Right cardiac atrium (tissue), 5 donors: ENCODE data around the gene KANSL1. TPM values are rescaled to one million over a fixed set of nuclear protein-coding genes. Genes with fewer than 3 reads are reported as not detected.

Source experiments
- ATAC-seq, 2 donors: fragments of 200-7000 bp; cut with Tn5 transposase; one replicate each; pipeline versions ENCODE4 v1.8.0 to v1.9.1; 2020; ENCODE audit warnings: moderate library complexity in 2 of 2, mild to moderate bottlenecking in 1 of 2
- DNase-seq, 3 donors: peaks; one replicate each; pipeline ENCODE4 v3.0.0-alpha.2; 2020
- H3K27ac ChIP-seq: one replicate; pipeline ENCODE4 v1.5.1; 2013; ENCODE audit warnings: mild to moderate bottlenecking, low read length, control low read depth, moderate library complexity
- H3K27me3 ChIP-seq: one replicate; pipeline ENCODE4 v1.6.1; 2013; ENCODE audit not compliant: control insufficient read depth, insufficient read depth
- H3K4me1 ChIP-seq: one replicate; pipeline ENCODE4 v1.6.1; 2013; ENCODE audit warnings: low read length; ENCODE audit not compliant: control insufficient read depth, insufficient read depth
- H3K4me3 ChIP-seq: one replicate; pipeline ENCODE4 v1.5.1; 2013; ENCODE audit warnings: low read length, control low read depth
- H3K9me3 ChIP-seq: one replicate; pipeline ENCODE4 v1.6.1; 2013; ENCODE audit warnings: low read length; ENCODE audit not compliant: control insufficient read depth
- WGBS: extraction: QIAGEN DNeasy Blood & Tissue Kit; methylation state at CpG from one replicate; pipeline ENCODE4 v1.1.7; 2013; 5-methylcytosine and 5-hydroxymethylcytosine counted together
- intact Hi-C, 4 donors: fragments of 100-400 bp; cut with DNase I; formaldehyde crosslinking; loops; one replicate each; pipeline versions ENCODE4 v1.11.0 to v1.14.0; 2022 to 2023
- polyA plus RNA-seq: library from polyadenylated mRNA; stranded (reverse); fragments of 200-250 nt; gene quantifications from one replicate; pipeline ENCODE4 v1.2.3, GENCODE V29; 2013
- total RNA-seq, 4 donors: library from RNA; stranded (reverse); fragmentation: NEBNext Ultra II Directional; extraction: Animal tissue kit (Norgen Biotek cat#: 25700); gene quantifications; one replicate each; pipeline ENCODE4 v1.2.1, GENCODE V29; 2021
- donor health status: healthy with polysubstance abuse.
- donor health status: DM: no; HTN: yes; CAD: no.
- donor health status: DM: no; HTN: no; CAD: no.
- donor health status: DM: no; HTN: yes; CAD: no; lungs with severe emphysema.
- donor health status: DM: yes; HTN: yes; CAD: no.

The KANSL1 gene
- total and polyA plus RNA-seq, 5 donors: 15.9 to 53.8 (median 38.2) TPM

DNA sequence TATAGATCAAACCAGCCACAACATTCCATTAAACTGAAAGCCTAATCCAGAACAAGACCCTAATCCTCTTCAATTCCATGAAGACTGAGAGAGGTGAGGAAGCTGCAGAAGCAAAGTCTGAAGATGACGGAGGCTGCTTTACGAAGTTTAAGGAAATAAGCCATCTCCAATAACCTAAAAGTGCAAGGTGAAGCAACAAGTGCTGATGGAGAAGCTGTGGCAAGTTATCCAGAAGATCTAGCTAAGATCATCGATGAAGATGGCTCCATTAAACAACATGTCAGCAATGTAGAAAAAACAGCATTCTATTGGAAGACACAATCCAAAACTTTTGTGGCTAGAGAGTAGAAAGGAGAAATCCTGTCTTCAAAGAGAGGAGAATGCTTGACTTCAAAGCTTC, 69.6 kb downstream of the KANSL1 start:
- H3K27ac ChIP-seq: no peak overlapping the region
- H3K27me3 ChIP-seq: no peaks in the 10 kb centered on the region
- intact Hi-C loops: loop anchor here in 1 of 4 donors (10.0 kb wide), 1 partner anchor 59 kb away; no protein-coding TSS in a partner anchor
- DNase-seq: no peak
- WGBS: 96% methylated on average over 3 of the region's 3 CpGs
- no peak for ATAC-seq
- no peak overlapping the region for H3K4me3 ChIP-seq
- no peaks in the 10 kb centered on the region for H3K9me3 ChIP-seq
- H3K4me1 ChIP-seq: peaks cover 10% of the 10 kb centered on the region

DNA sequence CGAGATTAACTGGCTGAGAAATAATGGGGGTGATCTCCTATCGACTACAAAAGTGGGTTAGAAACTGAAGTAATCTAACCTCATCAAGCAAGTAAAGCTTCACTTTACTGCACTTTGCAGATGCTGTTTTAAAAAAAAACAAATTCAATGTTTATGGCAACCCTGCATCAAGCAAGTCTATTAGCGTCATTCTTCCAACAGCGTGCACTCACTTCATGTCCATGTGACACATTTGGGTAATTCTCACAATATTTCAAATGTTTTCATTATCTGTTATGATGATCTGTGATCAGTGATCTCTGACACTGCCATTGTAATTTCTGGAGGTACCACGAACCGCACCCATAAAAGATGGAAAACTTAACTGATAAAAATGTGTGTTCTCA, 70.8 kb downstream of the KANSL1 start:
- ATAC-seq: no peak

DNA sequence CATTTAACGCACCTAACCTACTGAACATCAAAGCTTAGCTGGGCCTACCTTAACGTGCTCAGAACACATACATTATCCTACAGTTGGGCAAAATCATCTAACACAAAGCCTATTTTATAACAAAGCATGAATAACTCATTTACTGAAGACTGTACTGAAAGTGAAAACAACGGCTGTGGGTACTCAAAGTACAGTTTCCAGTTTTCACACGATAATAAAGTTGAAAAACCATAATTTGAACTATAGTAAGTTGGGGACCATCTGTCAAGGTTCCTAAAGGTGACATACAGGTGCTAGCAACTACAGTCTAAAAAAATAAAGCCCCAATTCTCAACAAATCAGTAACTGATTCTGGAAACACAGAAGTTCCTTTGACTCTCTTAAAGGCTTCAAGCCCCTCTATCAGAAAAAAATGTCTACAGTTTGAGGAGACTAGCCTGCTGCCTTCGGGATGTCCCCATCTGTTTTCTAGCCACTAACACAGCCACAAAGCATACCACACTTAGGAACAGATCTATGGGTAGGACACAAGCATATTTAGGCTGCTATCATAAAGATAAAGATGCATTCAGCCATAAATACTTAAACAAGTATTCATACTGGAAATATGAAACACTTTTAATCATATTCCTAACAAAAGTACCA, 71.3 kb downstream of the KANSL1 start:
- Histone ChIP-seq H3K4me3 (no peak overlapping the region), H3K9me3 (no peaks in the 10 kb centered on the region), H3K27me3 (no peaks in the 10 kb centered on the region), H3K4me1 (peaks cover 7% of the 10 kb centered on the region), H3K27ac (no peak overlapping the region)
- WGBS: 53% methylated on average over 5 of the region's 5 CpGs
- intact Hi-C loops: loop anchor here in 1 of 4 donors (10.0 kb wide), 1 partner anchor 57 kb away; no protein-coding TSS in a partner anchor
- ATAC-seq (no peak), DNase-seq (no peak)

More for the DNA sequence above, 70.8 kb downstream of the KANSL1 start:
- H3K9me3 ChIP-seq: no peaks in the 10 kb centered on the region
- H3K4me3 ChIP-seq: no peak overlapping the region
- peaks cover 7% of the 10 kb centered on the region for H3K4me1 ChIP-seq
- DNase-seq: no peak
- 76% methylated on average over 6 of the region's 6 CpGs for WGBS
- no peaks in the 10 kb centered on the region for H3K27me3 ChIP-seq
- H3K27ac ChIP-seq: no peak overlapping the region
- intact Hi-C loops: loop anchor here in 1 of 4 donors (10.0 kb wide), 1 partner anchor 58 kb away; no protein-coding TSS in a partner anchor

DNA sequence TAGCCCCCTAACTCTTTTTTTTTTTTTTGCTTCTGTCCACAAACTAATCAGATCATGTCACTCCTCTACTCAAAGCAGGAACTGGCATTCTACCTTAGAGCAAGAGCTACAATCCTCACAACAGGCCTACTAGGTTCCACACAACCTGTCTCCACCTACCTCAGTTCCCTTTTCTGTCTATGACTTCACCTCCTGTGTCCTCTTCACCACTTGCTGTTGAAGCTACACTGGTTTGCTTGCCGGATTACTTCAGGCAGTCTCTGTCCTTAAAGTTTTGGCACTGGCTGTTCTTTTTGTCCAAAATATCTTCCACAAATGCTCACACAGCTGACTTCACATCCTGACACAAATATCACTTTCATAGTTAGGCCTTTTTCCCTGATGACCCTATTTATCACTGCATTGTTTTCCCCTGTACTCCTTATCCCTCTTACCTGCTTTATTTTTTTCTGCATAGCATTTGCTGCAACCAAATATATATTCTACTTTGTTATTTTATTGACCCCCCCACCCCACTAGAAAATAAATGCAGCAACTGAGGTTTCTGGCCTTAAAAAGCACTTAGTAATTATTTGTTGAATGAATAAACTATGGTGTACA, 72.0 kb downstream of the KANSL1 start:
- H3K4me3 ChIP-seq: no peak overlapping the region
- peaks cover 7% of the 10 kb centered on the region for H3K4me1 ChIP-seq
- H3K27ac ChIP-seq: no peak overlapping the region
- intact Hi-C loops: loop anchor here in 1 of 4 donors (10.0 kb wide), 1 partner anchor 56 kb away; no protein-coding TSS in a partner anchor
- no peak for DNase-seq
- 16% methylated on average over 1 of the region's 1 CpG for WGBS
- no peaks in the 10 kb centered on the region for H3K27me3 ChIP-seq
- no peaks in the 10 kb centered on the region for H3K9me3 ChIP-seq
- peak; percentile 60 to 62 for ATAC-seq

DNA sequence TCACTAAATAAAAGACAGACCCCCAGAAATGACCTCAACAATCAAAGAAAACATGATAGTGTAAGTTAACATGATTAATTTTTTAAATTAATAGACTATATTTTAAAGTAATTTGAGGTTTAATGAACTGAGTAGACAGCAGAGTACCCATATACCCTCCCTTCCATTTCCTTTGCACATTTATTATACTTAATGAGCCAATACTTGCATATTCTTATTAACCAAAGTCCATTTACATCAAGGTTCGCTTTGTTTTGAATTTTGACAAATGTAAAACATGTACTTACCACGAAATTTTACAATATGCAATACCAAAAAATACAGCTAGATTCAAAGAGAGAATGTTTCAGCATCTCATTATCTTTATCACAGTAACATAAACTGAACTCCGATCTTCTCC, 72.7 kb downstream of the KANSL1 start:
- ATAC-seq (no peak), DNase-seq (no peak)
- Histone ChIP-seq H3K27me3 (no peaks in the 10 kb centered on the region), H3K4me1 (peaks cover 7% of the 10 kb centered on the region), H3K27ac (no peak overlapping the region), H3K4me3 (no peak overlapping the region), H3K9me3 (no peaks in the 10 kb centered on the region)
- intact Hi-C loops: loop anchor here in 1 of 4 donors (10.0 kb wide), 1 partner anchor 56 kb away; no protein-coding TSS in a partner anchor
- 87% methylated on average over 3 of the region's 3 CpGs for WGBS

DNA sequence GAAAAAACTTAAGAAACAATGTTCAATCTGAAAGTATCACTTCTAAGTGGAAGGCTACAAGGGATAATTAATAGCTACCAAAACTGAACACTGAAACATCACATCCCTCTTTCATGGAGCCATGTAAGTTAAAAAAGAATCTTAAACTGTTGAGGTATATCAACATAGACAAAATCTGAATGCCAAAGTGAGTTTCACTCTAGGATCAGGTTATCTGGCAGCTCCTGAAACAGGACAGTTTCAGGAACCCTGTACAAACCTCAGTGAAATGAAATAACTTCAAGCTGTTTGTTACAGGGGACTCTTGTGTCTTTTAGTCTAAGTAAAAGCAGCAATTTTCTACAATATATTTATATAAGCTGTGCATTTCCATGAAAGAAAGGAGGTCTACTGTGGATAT, 73.2 kb downstream of the KANSL1 start:
- Histone ChIP-seq H3K27me3 (no peaks in the 10 kb centered on the region), H3K27ac (no peak overlapping the region), H3K4me3 (no peak overlapping the region), H3K9me3 (no peaks in the 10 kb centered on the region), H3K4me1 (peaks cover 7% of the 10 kb centered on the region)
- no peak for ATAC-seq
- intact Hi-C loops: loop anchor here in 1 of 4 donors (10.0 kb wide), 1 partner anchor 55 kb away; no protein-coding TSS in a partner anchor
- no peak for DNase-seq

DNA sequence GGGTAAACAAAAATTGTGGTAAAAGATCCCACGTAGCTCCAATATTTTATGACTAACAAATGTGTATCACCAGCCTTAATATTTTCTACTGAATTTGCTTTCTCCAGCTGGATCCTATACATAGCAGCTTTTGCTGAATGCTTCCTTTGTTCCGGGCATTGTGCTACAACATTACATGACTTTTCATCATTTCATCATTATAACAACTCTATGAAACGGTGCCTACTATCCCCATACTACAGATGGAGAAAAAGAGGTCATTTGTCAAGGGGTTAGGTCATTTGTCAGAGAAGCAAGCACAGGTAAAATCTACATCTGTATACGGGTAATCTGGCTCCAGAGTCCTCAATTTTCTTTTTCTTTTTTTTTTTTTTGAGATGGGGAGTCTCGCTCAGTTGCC, 74.3 kb downstream of the KANSL1 start:
- intact Hi-C loops: loop anchor here in 1 of 4 donors (10.0 kb wide), 1 partner anchor 56 kb away; no protein-coding TSS in a partner anchor
- H3K9me3 ChIP-seq: no peaks in the 10 kb centered on the region
- no peak overlapping the region for H3K4me3 ChIP-seq
- ATAC-seq (no peak), DNase-seq (no peak)
- peaks cover 7% of the 10 kb centered on the region for H3K4me1 ChIP-seq
- WGBS: 90% methylated on average over 5 of the region's 5 CpGs
- H3K27me3 ChIP-seq: no peaks in the 10 kb centered on the region
- H3K27ac ChIP-seq: no peak overlapping the region

DNA sequence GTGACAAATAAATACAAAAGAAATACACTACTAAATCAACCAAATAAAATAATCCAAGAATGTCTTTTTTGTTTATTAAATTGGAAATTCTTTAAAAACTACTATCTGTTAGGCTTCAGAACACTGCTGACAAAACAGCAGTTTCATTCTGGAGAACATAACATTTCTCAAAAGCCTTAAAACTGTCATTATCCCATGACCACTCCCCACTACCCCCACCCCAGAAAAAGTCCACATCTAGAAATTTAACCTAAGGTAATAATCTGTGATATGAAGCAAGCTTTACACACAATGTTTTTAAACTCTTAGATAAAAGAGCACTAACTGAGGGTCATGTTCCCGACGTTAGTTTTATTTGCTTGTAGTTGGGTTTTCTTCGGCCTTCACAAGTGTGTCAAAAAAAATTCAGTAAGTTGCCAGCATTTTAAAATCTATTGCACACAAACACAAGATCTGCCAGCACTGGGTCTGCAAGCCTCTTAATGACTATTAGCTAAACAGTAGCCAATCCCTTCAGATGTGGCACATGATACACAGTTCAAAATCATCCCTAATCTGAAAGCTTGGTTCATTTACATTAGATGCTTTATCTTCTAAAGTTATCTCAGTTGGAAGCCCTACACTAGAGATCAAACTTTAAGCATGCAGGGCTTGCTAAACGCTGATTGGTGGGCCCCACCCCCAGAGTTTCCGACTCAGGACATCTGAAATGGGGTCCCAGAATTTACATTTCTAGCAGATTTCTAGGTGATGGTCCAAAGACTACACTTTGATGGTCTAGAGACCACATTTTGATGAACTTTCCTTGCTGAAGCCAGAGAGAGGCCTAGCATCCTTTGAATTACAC, 75.2 kb downstream of the KANSL1 start:
- H3K27ac ChIP-seq: no peak overlapping the region
- H3K9me3 ChIP-seq: no peaks in the 10 kb centered on the region
- intact Hi-C loops: loop anchor here in 1 of 4 donors (10.0 kb wide), 1 partner anchor 57 kb away; no protein-coding TSS in a partner anchor
- 23% methylated on average over 5 of the region's 5 CpGs for WGBS
- no peaks in the 10 kb centered on the region for H3K27me3 ChIP-seq
- no peak overlapping the region for H3K4me3 ChIP-seq
- DNase-seq (no peak), ATAC-seq (peak in 1 of 2 donors; percentile 44)
- peaks cover 5% of the 10 kb centered on the region for H3K4me1 ChIP-seq

DNA sequence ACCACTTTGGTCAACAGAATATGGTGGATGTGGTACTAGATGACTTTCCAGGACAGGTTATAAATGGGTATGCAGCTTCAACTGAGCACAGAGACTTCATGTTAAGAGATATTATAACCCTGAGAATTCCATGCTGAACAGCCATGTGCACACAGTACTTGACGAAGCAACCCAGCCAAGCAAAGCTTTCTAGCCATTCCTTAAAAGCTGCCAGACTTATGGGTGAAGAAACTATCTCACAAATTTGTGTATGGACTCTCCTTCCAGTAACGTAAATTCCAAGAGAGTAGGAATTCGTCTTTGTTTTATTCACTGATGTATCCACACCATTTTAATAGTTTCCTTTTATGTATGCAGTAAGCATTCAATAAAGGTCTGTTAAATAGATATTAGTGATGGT, 76.1 kb downstream of the KANSL1 start:
- DNase-seq (no peak), ATAC-seq (no peak)
- H3K9me3 ChIP-seq: no peaks in the 10 kb centered on the region
- intact Hi-C loops: loop anchor here in 1 of 4 donors (10.0 kb wide), 1 partner anchor 58 kb away; no protein-coding TSS in a partner anchor
- H3K4me3 ChIP-seq: no peak overlapping the region
- peaks cover 5% of the 10 kb centered on the region for H3K4me1 ChIP-seq
- H3K27me3 ChIP-seq: no peaks in the 10 kb centered on the region
- H3K27ac ChIP-seq: peak overlapping the region; percentile 48
- WGBS: 68% methylated on average over 3 of the region's 3 CpGs

DNA sequence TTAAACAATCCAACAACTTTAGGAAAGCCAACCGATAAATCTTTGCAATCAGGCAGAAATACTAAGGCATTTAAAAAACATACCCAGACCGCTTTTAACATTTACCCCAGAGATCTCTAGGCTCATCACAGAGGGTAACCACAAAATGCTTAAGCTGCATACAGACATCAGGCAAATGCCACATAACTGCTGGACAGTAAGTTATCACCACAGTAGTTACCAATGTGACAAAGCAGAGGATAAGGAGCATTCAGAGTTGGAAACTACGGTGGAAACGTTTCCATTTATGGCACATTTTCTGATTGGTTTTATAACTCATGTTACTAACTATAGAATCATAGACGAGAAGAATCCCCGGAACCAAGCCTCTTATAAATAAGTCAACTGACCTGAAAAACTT, 77.5 kb downstream of the KANSL1 start:
- H3K9me3 ChIP-seq: no peaks in the 10 kb centered on the region
- peaks cover 1% of the 10 kb centered on the region for H3K4me1 ChIP-seq
- H3K27me3 ChIP-seq: no peaks in the 10 kb centered on the region
- H3K4me3 ChIP-seq: no peak overlapping the region
- 41% methylated on average over 6 of the region's 6 CpGs for WGBS
- ATAC-seq: peak; percentile 72 to 79
- DNase-seq: no peak
- intact Hi-C loops: loop anchor here in 1 of 4 donors (10.0 kb wide), 1 partner anchor 59 kb away; no protein-coding TSS in a partner anchor
- no peak overlapping the region for H3K27ac ChIP-seq
